Esophagus muscularis mucosa (tissue), 4 donors: ENCODE results near the gene PRKCH. TPM values are rescaled to one million over a fixed set of nuclear protein-coding genes. Genes with fewer than 3 reads are reported as not detected.

Experiments
- DNase-seq: peaks from one replicate; pipeline ENCODE4 v3.0.0-alpha.2; 2017; ENCODE audit errors: extremely low spot score
- H3K27ac ChIP-seq, 4 donors: fragments of 200-600 bp; sonication (generic); replicated peaks in 1 of 4; 1 replicate in 3 of 4; 2 replicates in 1 of 4; pipeline ENCODE4 v1.5.1; 2016 to 2019; ENCODE audit warnings: mild to moderate bottlenecking in 1 of 4
- H3K27me3 ChIP-seq, 4 donors: fragments of 200-600 bp; sonication (generic); one replicate each; pipeline versions ENCODE4 v1.5.1 to v1.6.0; 2016 to 2019
- H3K36me3 ChIP-seq, 4 donors: fragments of 200-600 bp; sonication (generic); one replicate each; pipeline ENCODE4 v1.5.1; 2016 to 2019
- H3K4me1 ChIP-seq, 4 donors: fragments of 200-600 bp; sonication (generic); one replicate each; pipeline ENCODE4 v1.5.1; 2016 to 2019
- H3K4me3 ChIP-seq, 4 donors: fragments of 200-600 bp; sonication (generic); 1 replicate in 2 of 4; 2 replicates in 2 of 4; pipeline ENCODE4 v1.5.1; 2016 to 2019; ENCODE audit warnings: mild to moderate bottlenecking in 4 of 4, moderate library complexity in 1 of 4
- H3K9me3 ChIP-seq, 4 donors: fragments of 200-600 bp; sonication (generic); 1 replicate in 3 of 4; 2 replicates in 1 of 4; pipeline ENCODE4 v1.5.1; 2016 to 2019
- CTCF ChIP-seq, 3 experiments: fragments of 200-600 bp in 2 of 3; fragments of 450-650 bp in 1 of 3; sonication (generic) in 2 of 3; IDR thresholded peaks; one replicate each; pipeline ENCODE4 v1.5.1; 2017 to 2019; ENCODE audit warnings: antibody characterized with exemption in 3 of 3, mild to moderate bottlenecking in 2 of 3, moderate library complexity in 1 of 3
- EP300 ChIP-seq: sonication (generic); formaldehyde crosslinking; IDR thresholded peaks from one replicate; pipeline ENCODE4 v1.6.1; 2017; ENCODE audit warnings: antibody characterized with exemption
- POLR2A ChIP-seq: fragments of 450-650 bp; IDR thresholded peaks from one replicate; pipeline ENCODE4 v1.6.1; 2017; ENCODE audit warnings: antibody characterized with exemption, moderate library complexity, mild to moderate bottlenecking, low read depth
- POLR2AphosphoS5 ChIP-seq, 2 donors: sonication (generic); formaldehyde crosslinking; IDR thresholded peaks; one replicate each; pipeline ENCODE4 v1.6.1; 2017; ENCODE audit warnings: antibody characterized with exemption in 2 of 2
- WGBS: methylation state at CpG from one replicate; pipeline ENCODE4 v1.1.5; 2018; 5-methylcytosine and 5-hydroxymethylcytosine counted together
- intact Hi-C: fragments of 100-400 bp; cut with DNase I; formaldehyde crosslinking; loops from one replicate; pipeline ENCODE4 v1.15.1; 2023
- total RNA-seq, 4 donors: library from RNA; depleted of rRNA; stranded (reverse); fragments of >200 nt; gene quantifications; one replicate each; pipeline versions ENCODE4 v1.1.0 to v1.2.1, GENCODE V29; 2016

PRKCH gene
- total RNA-seq, 4 donors from 2014 or later = 13.3 to 67.6 (median 32.2) TPM

- 77% methylated on average over 1 of the region's 1 CpG for WGBS
- no peak for DNase-seq
- Histone ChIP-seq H3K36me3 (no peaks in the 10 kb centered on the region), H3K4me3 (no peak overlapping the region), H3K4me1 (peaks cover 37 to 60% (median 51%) of the 10 kb centered on the region in 4 donors), H3K27me3 (no peaks in the 10 kb centered on the region), H3K9me3 (no peaks in the 10 kb centered on the region), H3K27ac (no peak overlapping the region)
- TF ChIP-seq EP300 (no peak), POLR2A (no peak)
- intact Hi-C loops = no loop called here
Observed at GRCh38 chr14:61520576-61520975, 199.2 kb downstream of the PRKCH start.

GRCh38 chr14:61521773-61522172 lies 200.4 kb downstream of the PRKCH start:
- TF ChIP-seq EP300 (no peak), POLR2A (no peak), POLR2AphosphoS5 (IDR thresholded peaks at IDR 0.05) (no peak), CTCF (IDR thresholded peaks at IDR 0.05) (no peak)
- H3K36me3 ChIP-seq = no peaks in the 10 kb centered on the region
- no peak overlapping the region for H3K4me3 ChIP-seq
- H3K9me3 ChIP-seq = no peaks in the 10 kb centered on the region
- no peaks in the 10 kb centered on the region for H3K27me3 ChIP-seq
- no peak for DNase-seq
- no peak overlapping the region for H3K27ac ChIP-seq
- H3K4me1 ChIP-seq = peaks cover 49 to 60% (median 52%) of the 10 kb centered on the region in 4 donors
- 90% methylated on average over 1 of the region's 1 CpG for WGBS
- intact Hi-C loops = no loop called here

GRCh38 chr14:61523751-61524150 lies 202.4 kb downstream of the PRKCH start:
- H3K4me3 ChIP-seq = no peak overlapping the region
- peaks cover 0 to 4% (median 0%) of the 10 kb centered on the region in 4 donors for H3K36me3 ChIP-seq
- WGBS = 82% methylated on average over 5 of the region's 5 CpGs
- DNase-seq = no peak
- intact Hi-C loops = no loop called here
- H3K27ac ChIP-seq = peak overlapping the region in 1 of 4 donors; percentile 80
- H3K27me3 ChIP-seq = no peaks in the 10 kb centered on the region
- no peak for TF ChIP-seq CTCF (IDR thresholded peaks at IDR 0.05)
- no peak for TF ChIP-seq POLR2A
- TF ChIP-seq EP300 = no peak
- TF ChIP-seq POLR2AphosphoS5 (IDR thresholded peaks at IDR 0.05) = no peak
- H3K4me1 ChIP-seq = peaks cover 43 to 49% (median 48%) of the 10 kb centered on the region in 4 donors
- no peaks in the 10 kb centered on the region for H3K9me3 ChIP-seq

- TF ChIP-seq POLR2AphosphoS5 (IDR thresholded peaks at IDR 0.05) = no peak
- no peak for TF ChIP-seq CTCF (IDR thresholded peaks at IDR 0.05)
- TF ChIP-seq EP300 = no peak
- TF ChIP-seq POLR2A = no peak
- Histone ChIP-seq H3K27me3 (no peaks in the 10 kb centered on the region), H3K27ac (peak overlapping the region in 3 of 4 donors; percentile 69 to 80 (median 74)), H3K4me1 (peaks cover 43 to 48% (median 47%) of the 10 kb centered on the region in 4 donors), H3K9me3 (no peaks in the 10 kb centered on the region), H3K36me3 (peaks cover 0 to 9% (median 0%) of the 10 kb centered on the region in 4 donors), H3K4me3 (no peak overlapping the region)
- DNase-seq = no peak
- intact Hi-C loops = no loop called here
- 43% methylated on average over 4 of the region's 4 CpGs for WGBS
Observed at GRCh38 chr14:61524211-61524806, 202.9 kb downstream of the PRKCH start.

- Histone ChIP-seq H3K36me3 (peaks cover 0 to 9% (median 0%) of the 10 kb centered on the region in 4 donors), H3K9me3 (no peaks in the 10 kb centered on the region), H3K4me3 (no peak overlapping the region), H3K27me3 (no peaks in the 10 kb centered on the region), H3K4me1 (peaks cover 43 to 48% (median 47%) of the 10 kb centered on the region in 4 donors), H3K27ac (peak overlapping the region; percentile 69 to 80 (median 72))
- no peak for DNase-seq
- intact Hi-C loops = no loop called here
- WGBS = 100% methylated on average over 1 of the region's 1 CpG
- TF ChIP-seq POLR2A (no peak), POLR2AphosphoS5 (IDR thresholded peaks at IDR 0.05) (no peak), EP300 (no peak), CTCF (IDR thresholded peaks at IDR 0.05) (no peak)
Observed at GRCh38 chr14:61524936-61525292, 203.5 kb downstream of the PRKCH start.
